HG03175 (cell line): ENCODE results near the gene CSNK1A1L.
A peak's percentile ranks its signal among the peaks of the same experiment; 100 is the strongest.

Source experiments
- ATAC-seq: cut with Tn5 transposase; IDR thresholded peaks from one replicate; pipeline ENCODE4 v1.9.1; 2021; ENCODE audit warnings: mild to moderate bottlenecking, moderate library complexity; ENCODE audit not compliant: unreplicated experiment

Gene CSNK1A1L

DNA sequence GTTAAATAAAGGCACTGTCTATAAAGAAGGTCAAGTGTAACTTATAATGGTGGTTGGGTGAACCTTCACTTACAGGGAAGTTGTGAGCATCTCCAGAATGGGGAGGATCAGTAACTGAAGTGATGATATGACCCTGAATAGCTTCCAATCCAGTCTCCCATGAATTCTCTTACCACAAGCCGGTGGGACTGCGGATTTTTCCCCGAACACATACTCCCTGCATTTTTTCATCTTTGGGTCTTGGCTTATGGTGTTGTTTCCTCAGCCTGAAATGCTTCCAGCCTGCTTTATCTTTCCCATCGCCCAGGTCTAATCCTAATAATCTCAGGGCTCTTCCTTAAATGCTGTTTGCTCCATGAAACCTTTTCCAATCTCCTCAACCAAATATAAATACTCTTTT is 2.0 kb upstream of the CSNK1A1L start:
- ATAC-seq = no peak

DNA sequence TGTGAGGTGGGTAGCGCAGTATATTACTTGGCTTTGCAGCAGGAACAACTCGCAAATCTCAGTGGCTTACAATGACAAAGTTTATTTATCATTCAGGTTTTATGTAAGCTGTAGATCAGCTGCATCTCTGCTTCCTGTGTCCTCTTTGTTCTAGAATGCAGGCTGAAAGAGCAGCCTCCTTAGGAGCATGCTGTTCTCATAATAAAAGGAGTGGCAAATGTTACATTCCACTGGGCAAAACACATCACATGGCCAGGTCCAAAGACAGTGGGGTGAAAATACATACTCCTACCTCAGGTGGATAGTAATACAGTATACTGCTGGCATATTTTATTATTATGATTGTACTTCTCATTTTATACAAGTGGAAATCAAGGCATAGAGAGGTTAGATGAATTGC is 1.2 kb upstream of the CSNK1A1L start:
- no peak for ATAC-seq

DNA sequence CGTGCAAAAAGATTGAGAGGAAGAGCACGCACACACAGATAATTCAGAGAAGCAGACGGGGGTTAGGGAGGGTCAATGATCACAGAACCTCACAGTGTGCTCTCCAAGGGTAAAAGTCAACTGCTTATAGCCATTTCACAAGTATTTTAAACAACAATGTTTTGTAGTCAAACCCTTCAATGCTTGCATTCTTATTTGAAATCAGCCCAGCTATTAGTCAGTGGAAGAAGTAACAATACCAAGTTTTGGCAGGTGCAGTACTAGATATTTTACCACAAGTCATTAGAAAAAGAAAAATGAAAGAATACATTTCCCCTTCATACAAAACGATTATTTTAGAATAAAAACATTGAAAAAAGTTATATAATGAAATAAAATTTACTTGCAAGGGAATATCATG is 2.6 kb downstream of the CSNK1A1L start:
- no peak for ATAC-seq

DNA sequence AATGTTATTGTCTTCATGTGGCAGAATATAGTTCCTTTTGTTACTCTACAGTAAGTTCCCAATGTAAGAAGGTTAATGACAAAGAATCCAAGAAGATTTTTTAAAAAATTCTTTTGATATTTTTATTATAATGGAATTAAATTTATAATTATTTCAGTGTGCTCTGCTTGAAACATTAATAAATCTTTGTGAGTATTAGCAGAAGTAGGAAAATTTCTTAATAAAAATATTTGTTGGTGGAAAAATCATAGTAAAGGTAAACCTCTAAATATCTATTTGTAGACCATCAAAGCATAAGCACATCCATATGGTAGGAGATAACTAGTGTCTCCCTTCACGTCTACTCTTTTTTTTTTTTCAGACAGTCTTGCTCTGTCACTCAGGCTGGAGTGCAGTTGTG is 4.3 kb downstream of the CSNK1A1L start:
- ATAC-seq = no peak

DNA sequence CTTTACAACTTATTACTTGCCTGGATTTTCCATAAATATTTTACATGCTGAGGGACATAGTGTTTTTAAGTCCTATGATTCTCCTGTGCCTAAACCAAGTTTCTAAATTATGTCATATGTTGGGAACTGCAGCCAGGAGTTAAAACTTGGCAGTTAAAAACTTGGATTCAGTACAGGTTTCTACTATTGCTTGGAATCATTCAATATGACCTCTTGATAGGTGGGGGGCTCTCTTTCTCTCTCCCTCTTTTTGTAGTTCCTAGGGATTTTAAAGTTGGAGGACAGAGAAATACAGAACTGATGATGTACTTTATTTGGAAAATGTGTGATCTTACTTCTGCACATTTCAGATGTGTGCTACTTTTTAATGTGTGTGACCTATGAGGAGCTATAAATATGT is 4.7 kb downstream of the CSNK1A1L start:
- no peak for ATAC-seq

DNA sequence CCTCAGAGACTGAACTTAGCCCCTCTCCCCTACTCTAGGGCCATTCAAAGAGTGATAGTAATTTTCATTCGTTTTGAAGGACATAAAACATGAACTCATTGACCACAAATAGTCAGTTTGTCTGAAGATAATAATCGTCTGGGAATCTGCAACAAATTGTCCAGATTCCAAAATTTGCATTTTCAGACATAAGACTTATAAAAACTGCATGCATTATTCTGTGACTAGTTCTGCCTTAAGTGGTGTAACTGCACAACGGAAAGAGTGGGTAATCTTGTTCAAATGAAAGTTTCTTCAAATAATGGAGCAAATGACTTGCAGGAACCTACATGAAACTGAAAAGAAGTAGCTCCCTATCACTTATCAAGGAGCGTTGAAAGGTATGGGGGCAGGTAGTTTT is 8.4 kb downstream of the CSNK1A1L start:
- ATAC-seq = no peak

DNA sequence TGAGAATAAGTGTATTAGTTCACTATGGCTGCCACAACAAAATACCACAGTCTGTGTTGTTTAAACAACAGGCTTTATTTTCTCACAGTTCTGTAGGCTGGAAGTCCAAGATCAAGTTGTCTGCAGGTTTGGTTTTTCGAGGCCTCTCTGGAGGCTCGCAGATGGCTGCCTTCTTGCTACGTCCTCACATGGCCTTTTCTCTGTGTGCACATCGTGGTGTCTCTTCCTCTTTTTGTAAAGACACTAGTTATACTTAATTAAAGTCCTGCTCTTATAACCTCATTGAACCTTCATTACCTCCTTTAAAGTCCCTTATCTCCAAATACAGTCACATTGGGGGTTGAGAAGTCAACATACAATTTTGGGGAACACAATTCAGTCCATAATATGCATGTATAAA is 10.6 kb downstream of the CSNK1A1L start:
- no peak for ATAC-seq

DNA sequence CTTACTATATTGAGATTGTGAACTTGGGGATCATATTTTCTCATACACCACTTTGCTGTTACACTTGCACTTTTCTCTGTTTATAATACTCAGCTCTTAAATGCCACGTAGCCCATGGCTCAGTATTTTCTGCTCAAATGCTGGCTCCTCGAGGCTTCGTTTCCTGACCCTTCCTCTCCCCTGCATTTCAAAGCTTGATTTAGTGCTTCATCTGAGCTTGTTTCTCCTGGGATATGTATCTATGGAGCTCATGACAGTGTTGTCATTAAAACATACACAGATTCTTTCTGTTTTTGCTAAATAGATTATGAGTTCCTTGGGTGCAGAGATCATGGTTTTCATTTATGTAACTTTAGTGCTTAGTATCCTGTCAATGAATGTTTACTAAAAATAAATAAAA is 11.4 kb downstream of the CSNK1A1L start:
- ATAC-seq = no peak

DNA sequence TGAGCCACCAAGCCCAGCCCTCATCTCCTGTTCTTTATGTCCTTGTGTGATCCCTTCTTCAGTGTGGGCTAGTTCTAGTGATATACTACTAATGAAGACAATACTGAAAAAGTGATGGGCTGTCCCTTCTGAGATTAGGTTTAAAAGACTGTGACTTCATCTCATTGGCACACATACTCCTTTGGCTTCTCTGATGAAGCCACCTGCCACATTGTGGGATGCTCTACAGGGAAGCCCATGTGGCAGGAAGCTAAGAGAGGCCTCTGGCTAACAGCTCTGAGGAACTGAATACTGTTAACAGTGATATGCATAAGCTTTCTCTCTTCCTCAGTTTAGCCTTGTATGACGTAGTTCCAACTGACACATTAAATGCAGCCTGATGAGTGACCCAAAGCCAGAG is 13.6 kb downstream of the CSNK1A1L start:
- ATAC-seq = no peak

DNA sequence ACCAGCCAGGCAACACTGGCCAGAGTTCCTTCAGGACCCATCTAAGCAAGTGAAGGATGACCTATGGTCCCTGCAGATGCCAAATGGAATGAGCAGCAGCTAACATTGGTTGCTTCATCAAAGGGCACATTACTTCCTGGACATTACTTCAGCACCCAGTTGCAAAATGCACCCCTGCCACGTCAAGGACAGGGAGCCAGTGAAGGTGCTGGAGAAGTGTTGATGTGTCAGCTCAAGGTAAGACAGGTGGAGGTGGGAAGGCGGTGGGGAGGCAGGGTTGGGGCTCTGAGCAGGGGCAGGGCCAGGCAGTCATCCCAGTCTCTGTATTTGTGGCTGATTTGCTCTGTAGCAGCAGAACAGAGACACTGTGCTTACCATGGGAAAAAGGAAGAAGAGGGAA is 14.6 kb downstream of the CSNK1A1L start:
- ATAC-seq = no peak

DNA sequence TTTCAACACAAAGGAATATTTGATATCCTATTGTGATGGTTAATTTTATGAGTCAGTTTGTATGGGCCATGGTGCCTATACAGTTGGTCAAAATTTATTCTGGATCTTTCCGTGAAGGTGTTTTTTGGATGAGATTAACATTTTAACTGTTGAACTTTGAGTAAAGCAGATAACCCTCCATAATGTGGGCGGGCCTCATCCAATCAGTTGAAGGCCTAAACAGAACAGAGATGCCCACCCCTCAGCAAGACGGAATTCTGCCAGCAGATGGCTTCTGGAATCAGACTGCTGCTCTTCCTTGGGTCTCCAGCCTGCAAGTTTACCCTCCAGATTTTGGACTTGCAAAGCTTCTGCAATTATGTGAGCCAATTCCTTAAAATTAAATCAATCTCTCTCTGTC is 16.0 kb downstream of the CSNK1A1L start:
- ATAC-seq = no peak

DNA sequence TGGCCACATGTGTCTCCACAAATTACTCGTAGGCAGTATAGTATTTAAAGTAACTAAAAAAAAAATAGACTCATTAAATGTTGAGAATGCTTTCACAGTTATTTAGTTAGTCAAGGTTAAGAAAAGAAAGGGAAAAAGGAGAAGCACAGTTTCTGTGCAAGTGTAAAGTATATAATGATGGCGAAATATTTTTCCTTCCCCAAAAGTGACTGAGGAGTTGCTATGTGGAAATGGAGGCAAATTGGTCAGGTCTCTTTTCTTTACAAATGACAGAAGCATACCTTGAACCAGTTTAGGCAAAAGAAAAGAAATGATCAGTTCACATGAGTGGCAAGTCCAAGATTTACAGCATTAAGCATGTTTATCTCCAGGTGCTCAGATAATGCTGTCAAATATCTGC is 18.0 kb downstream of the CSNK1A1L start:
- ATAC-seq = no peak

DNA sequence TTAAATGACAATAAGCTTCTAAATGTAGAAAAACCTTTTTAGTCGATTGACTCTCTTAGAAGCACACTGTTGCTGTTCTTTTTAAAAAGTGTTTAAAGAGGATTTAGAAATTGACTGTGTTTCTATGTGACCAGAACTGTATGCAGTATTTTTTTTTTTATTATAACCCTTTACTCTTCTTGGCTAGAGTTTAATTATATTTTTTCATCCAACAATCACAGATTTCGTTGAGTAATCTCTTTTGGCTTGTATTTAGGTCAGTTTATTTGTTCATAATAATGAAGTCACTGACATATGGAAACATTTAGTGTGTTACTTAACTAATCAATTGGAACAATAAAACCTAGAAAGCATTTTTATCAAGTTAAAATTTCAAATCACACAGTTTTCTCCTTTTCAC is 19.9 kb downstream of the CSNK1A1L start:
- no peak for ATAC-seq

DNA sequence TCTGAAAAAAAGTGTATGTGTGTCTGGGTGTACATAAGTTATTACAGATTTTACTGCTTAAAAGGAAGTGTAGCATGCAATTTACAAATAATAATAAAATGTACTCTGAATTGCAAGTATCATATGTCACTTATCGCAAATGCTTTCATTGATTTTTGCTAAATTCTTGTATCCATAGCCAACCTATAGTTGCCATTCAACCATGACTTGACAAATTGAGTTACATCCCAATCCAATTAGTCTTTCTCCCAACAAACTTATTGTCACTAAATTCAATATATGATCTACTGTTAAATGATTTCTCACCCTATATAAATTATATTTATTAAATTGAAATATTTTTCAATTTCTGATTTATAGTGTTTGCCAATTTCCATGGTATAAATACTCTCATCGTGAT is 28.6 kb downstream of the CSNK1A1L start:
- no peak for ATAC-seq

DNA sequence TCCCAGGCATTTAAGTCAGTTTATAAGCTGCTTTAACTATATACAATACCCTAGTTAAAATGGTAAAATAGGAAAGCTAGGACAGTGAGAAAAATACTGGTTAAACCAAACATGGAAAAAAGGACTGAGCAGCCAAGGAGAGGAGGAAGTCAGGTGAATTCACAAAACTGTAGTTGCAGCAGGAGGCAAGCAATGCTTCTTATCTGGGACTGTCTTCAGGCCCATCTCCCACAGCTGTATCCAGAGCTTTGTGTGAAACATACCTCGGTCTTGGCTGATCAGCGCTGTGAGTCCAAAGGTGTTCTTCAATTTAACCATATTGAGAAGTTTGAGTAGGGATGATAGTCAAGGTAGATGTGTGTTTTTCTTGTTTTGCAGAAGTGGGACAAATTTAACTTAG is 30.3 kb downstream of the CSNK1A1L start:
- ATAC-seq = no peak

DNA sequence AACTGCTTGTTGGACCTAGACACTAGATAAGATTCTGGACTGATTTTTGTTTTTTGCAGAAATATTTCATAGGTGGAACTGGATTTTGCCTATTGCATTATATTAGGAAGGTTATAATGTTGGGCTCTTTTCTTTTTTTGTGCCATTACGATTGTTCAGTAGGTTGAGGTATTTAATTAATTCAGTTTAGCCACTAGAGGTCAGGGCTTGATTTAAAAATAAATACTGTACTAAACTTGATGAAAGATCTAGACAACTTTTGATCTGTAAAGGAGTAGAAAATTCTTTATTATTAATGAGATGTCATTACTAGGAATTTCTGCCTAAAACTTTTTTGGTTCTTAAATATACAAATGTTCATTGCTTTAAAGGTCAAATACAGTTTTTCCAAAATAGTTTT is 30.8 kb downstream of the CSNK1A1L start:
- no peak for ATAC-seq

DNA sequence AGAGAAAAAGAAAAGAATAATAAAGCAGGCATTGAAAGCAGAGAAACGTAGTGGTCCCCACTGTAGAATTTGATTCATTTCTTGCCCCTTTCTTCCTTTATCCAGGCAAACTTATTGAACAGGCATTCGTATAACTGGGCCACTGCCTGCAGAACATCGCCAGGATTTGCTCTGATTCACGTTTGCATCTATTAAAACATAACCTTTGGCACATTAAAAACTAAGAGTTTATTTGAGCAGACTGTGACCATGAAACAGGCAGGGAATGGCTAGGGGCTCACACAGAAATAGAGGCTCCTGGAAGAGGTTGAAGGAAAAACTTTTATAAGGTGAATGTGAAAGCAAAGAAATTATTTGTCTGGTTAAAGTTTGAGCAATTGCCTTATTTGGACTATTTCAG is 33.4 kb downstream of the CSNK1A1L start:
- ATAC-seq = no peak

DNA sequence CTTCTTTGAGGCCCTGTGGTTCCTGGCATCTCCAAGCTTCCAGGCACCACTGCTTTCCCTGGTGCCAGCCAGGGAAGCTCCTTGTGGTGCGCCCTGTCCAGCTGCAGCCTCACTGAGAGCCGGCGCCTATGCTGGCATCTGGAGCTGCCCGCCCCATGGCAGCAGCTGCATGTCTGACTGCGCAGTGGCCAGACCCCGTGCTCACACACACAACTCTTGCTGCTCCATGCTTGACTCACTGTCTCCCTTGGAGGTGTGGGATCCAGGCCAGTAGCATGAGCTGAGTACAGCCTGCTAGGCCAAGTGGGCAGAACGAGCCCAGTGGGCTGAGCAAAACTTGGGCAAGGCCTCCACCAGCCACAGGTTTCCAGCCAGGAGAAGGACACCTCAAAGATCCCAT is 34.5 kb downstream of the CSNK1A1L start:
- no peak for ATAC-seq

DNA sequence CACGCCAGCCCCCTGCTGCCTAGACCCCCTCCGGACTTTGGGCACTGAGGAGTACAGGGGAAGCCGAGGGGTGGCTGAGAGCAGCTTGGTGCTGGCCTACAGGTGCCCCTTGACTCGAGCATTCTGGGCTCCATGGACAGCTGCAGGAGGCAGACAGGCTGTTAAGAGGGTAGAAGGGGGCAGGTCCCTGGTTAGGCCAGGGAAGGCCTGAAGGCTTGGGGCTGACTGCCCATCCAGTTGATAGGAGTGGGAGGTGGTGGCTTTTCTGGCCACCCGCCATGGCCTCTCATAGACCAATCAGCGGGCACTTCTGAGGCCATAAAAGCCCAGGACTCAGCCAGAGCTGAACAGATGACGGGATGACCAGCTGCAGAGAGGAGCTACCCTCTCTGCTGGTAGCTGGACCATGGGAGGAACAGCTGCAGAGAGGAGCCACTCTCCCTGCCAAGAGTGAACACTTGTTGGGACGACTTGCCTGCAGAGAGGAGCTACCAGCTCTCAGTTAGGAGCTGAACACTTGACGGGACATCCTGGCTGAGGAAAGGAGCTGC is 35.2 kb downstream of the CSNK1A1L start:
- ATAC-seq = no peak

DNA sequence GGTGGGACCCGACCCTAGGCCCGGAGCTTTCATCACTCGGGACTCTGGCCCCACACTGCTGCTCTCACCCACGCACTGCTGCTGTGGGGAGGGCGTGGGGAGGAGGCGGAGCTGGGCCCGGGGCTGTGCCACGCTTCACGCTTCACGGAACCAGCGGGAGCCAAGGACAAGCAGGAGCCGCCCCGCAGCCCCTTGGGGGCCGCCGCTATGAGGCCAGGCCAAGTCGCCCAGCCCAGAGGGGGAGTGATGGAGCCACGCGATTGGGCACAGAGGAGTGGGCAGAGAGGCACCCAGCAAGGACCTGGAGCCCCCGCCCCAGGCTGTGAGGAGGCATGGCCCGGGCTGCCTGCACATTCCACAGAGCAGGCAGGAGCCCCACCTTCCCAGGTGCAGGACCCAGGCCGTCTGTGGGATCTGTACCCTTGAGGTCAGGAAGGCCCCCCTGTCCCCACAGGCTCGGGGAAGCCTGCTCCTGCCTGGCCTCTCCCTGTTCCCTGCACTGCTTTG is 35.8 kb downstream of the CSNK1A1L start:
- no peak for ATAC-seq

DNA sequence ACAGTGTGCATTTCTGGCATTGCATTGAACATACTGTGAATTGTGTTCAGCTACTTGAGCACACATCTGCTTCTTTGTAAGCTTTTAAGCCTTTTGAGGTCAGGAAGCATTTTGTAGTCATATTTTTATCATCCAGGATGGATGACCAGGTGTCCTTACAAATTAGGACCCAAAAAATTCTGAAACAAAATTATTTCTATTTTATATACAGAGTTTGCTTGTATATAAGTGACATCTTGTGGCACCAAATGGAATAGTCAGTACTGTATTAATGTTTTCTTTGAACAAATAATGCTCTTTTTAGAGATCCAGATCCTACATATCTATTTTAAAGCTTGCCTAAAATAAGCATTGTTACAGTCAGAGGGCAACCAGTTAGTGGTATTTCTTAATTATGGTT is 36.5 kb downstream of the CSNK1A1L start:
- ATAC-seq = no peak

DNA sequence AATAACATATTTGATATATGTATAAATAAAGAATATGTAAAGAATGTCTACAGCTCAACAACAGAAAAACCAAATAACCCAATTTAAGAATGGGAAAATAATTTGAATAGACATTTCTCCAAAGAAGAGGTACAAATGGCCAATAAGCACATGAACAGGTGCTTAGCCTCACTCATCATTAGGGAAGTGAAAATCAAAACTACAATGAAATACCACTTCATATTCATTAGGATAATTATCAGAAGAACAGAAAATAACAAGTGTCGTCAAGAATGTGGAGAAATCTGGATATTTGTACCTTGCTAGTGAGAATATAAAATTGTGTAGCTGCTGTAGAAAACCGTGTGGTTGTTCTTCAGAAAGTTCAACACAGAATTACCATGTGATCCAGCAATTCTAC is 37.6 kb downstream of the CSNK1A1L start:
- ATAC-seq = peak; percentile 62

DNA sequence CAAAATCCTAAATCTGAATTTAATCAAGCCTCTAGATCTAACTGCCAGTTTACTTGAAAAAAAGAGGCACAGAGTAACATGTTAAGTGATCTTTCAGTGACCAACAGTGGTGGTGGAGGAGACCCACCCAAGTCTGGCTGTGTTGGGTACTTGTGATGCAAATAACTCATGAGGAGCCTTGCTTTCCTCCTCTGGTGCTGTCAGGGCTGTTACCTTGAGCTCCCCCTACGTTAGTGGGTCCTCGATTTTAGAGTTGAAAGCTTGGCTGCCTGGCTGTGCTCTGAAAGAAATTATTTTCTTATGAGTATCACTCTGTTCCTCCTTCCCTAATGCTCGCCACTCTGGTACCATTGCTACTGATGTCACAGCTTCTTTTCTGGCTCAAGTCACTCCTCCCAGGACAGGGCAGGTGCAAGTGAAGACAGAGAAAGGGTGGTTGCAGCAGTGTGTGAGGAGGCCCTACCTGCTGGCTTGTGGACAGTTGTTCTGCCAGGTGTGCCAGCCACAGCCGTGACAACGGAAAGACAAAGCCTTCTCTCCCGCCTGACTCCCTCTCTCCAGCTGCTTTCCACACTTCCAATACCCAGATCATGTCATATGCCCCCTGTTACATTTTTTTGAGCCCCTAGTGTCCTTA is 39.5 kb downstream of the CSNK1A1L start:
- no peak for ATAC-seq
